ENCODE measurements around the gene GIMAP6.

GIMAP6 gene

DNA sequence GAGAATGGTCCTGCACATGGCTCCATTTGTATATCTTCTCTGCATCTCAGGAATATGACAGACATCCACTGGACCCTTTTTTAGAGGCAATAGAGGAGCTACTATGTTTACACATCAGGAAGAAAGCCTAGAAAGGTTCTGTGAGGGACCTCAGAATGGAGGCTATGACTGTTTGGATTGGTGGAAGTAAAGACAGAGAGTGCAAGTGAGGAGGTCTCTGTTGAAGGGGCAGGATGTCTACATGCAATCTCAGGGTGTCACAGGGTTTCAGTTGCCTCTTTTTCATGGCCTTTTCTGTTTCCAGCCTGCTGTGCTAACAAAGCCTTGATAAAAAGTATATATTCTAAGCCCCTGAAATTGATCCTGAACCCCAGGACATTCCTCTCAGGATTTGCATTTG lies 9.7 kb upstream of the GIMAP6 start:
- TF ChIP-seq EZH2phosphoT487 (conservative IDR thresholded peaks at IDR 0.05; ENCODE audit: low read length) (no peak), CTCF (IDR thresholded peaks at IDR 0.05; ENCODE audit: insufficient read depth, low read length, poor library complexity, severe bottlenecking) (no peak)
- H3K4me2 ChIP-seq (ENCODE audit: low read depth, low read length, poor library complexity, severe bottlenecking), result no peak overlapping the region

GRCh38 chr7:150633926-150634325 lies 1.7 kb upstream of the GIMAP6 start:
- H4K20me1 ChIP-seq (ENCODE audit: low read depth, low read length), result no peaks in the 10 kb centered on the region
- H3K4me3 ChIP-seq (ENCODE audit: insufficient read depth, low read length, poor library complexity, severe bottlenecking), result no peak overlapping the region
- H3K79me2 ChIP-seq (ENCODE audit: insufficient read depth, low read length), result no peaks in the 10 kb centered on the region
- no peaks in the 10 kb centered on the region for H3K9me2 ChIP-seq (replicated peaks; ENCODE audit: insufficient read depth, low read length)
- no peak overlapping the region for H3K27ac ChIP-seq (ENCODE audit: low read depth, low read length)
- no peak overlapping the region for H3K4me2 ChIP-seq (ENCODE audit: low read depth, low read length, poor library complexity, severe bottlenecking)
- no peak overlapping the region for H3K9ac ChIP-seq (ENCODE audit: low read length)
- H3K36me3 ChIP-seq (ENCODE audit: low read length), result no peaks in the 10 kb centered on the region
- H3K27me3 ChIP-seq (ENCODE audit: low read length), result no peaks in the 10 kb centered on the region
- H2AFZ ChIP-seq (ENCODE audit: low read depth, low read length, severe bottlenecking), result no peak overlapping the region
- H3K9me3 ChIP-seq (ENCODE audit: insufficient read depth, low read length), result no peaks in the 10 kb centered on the region
- TF ChIP-seq EZH2phosphoT487 (conservative IDR thresholded peaks at IDR 0.05; ENCODE audit: low read length), result no peak
- no peak for TF ChIP-seq CTCF (IDR thresholded peaks at IDR 0.05; ENCODE audit: insufficient read depth, low read length, poor library complexity, severe bottlenecking)
- H3F3A ChIP-seq (ENCODE audit: insufficient read depth), result no peaks in the 10 kb centered on the region

More for the DNA sequence above, 9.7 kb upstream of the GIMAP6 start:
- Histone ChIP-seq H4K20me1 (ENCODE audit: low read depth, low read length) (no peaks in the 10 kb centered on the region), H3K27ac (ENCODE audit: low read depth, low read length) (no peak overlapping the region), H3K4me3 (ENCODE audit: insufficient read depth, low read length, poor library complexity, severe bottlenecking) (no peak overlapping the region), H3K9ac (ENCODE audit: low read length) (no peak overlapping the region), H3F3A (ENCODE audit: insufficient read depth) (no peaks in the 10 kb centered on the region), H3K9me3 (ENCODE audit: insufficient read depth, low read length) (no peaks in the 10 kb centered on the region), H3K27me3 (ENCODE audit: low read length) (no peaks in the 10 kb centered on the region), H3K36me3 (ENCODE audit: low read length) (no peaks in the 10 kb centered on the region), H3K9me2 (replicated peaks; ENCODE audit: insufficient read depth, low read length) (no peaks in the 10 kb centered on the region), H3K79me2 (ENCODE audit: insufficient read depth, low read length) (no peaks in the 10 kb centered on the region), H2AFZ (ENCODE audit: low read depth, low read length, severe bottlenecking) (no peak overlapping the region)

- Histone ChIP-seq H3K9me2 (replicated peaks; ENCODE audit: insufficient read depth, low read length) (no peaks in the 10 kb centered on the region), H3K4me2 (ENCODE audit: low read depth, low read length, poor library complexity, severe bottlenecking) (no peak overlapping the region), H3K4me3 (ENCODE audit: insufficient read depth, low read length, poor library complexity, severe bottlenecking) (no peak overlapping the region), H3F3A (ENCODE audit: insufficient read depth) (no peaks in the 10 kb centered on the region), H2AFZ (ENCODE audit: low read depth, low read length, severe bottlenecking) (no peak overlapping the region), H3K27me3 (ENCODE audit: low read length) (no peaks in the 10 kb centered on the region), H3K36me3 (ENCODE audit: low read length) (no peaks in the 10 kb centered on the region), H4K20me1 (ENCODE audit: low read depth, low read length) (no peaks in the 10 kb centered on the region), H3K79me2 (ENCODE audit: insufficient read depth, low read length) (no peaks in the 10 kb centered on the region), H3K9ac (ENCODE audit: low read length) (no peak overlapping the region), H3K9me3 (ENCODE audit: insufficient read depth, low read length) (no peaks in the 10 kb centered on the region), H3K27ac (ENCODE audit: low read depth, low read length) (no peak overlapping the region)
- TF ChIP-seq CTCF (IDR thresholded peaks at IDR 0.05; ENCODE audit: insufficient read depth, low read length, poor library complexity, severe bottlenecking), result no peak
- TF ChIP-seq EZH2phosphoT487 (conservative IDR thresholded peaks at IDR 0.05; ENCODE audit: low read length), result no peak
These were observed 930 bp downstream of the GIMAP6 start for GRCh38 chr7:150631084-150631826.

All from SU-DHL-6 (cell line).